ENCODE measurements around the gene SH2D3A. TPM values are rescaled to one million over a fixed set of nuclear protein-coding genes. Genes with fewer than 3 reads are reported as not detected.
"Not testable (repeated sequence)": the region's sequence is repeated elsewhere in the genome, so short reads cannot be mapped to it uniquely, and the experiment has no call there.

SH2D3A gene
- total RNA-seq, 2 experiments from 2014 or later: 26.4 to 28.1 TPM

GRCh38 chr19:6800991-6801484, 33.8 kb upstream of the SH2D3A start:
- H3K36me3 Mint-ChIP-seq (ENCODE audit: low read depth): peaks cover 40% of the 10 kb centered on the region
- no peaks in the 10 kb centered on the region for H3K27me3 Mint-ChIP-seq
- ChIA-PET POLR2A (interaction anchor here (0.9 to 5.7 kb wide), 11 partner anchors 10 to 320 kb away, joined by 3 to 77 read pairs (median 9); partner anchors contain the start of genes GPR108, SH2D3A and VAV1), CTCF (interaction anchor here (0.5 to 3.4 kb wide), 8 partner anchors 13 to 328 kb away, joined by 3 to 21 read pairs (median 7); partner anchors contain the start of genes GPR108 and VAV1)
- peak overlapping the region; percentile 74 for H3K4me3 Mint-ChIP-seq
- peak overlapping the region; percentile 94 for H3K27ac Mint-ChIP-seq
- DNase-seq: peak; percentile 19
- H3K9me3 Mint-ChIP-seq: no peaks in the 10 kb centered on the region
- peaks cover 67% of the 10 kb centered on the region for H3K4me1 Mint-ChIP-seq

GRCh38 chr19:6800160-6800790, 33.0 kb upstream of the SH2D3A start:
- Mint-ChIP-seq H3K4me1 (peaks cover 68% of the 10 kb centered on the region), H3K36me3 (ENCODE audit: low read depth) (peaks cover 41% of the 10 kb centered on the region), H3K4me3 (peak overlapping the region; percentile 74), H3K27ac (peak overlapping the region; percentile 94)
- DNase-seq: peak; percentile 45
- CTCF ChIA-PET: interaction anchor here (0.7 to 3.4 kb wide), 8 partner anchors 13 to 282 kb away, joined by 3 to 21 read pairs (median 7); partner anchors contain the start of genes GPR108 and VAV1
- H3K27me3 Mint-ChIP-seq, H3K9me3 Mint-ChIP-seq: not testable (repeated sequence)
- POLR2A ChIA-PET: interaction anchor here (0.7 to 5.7 kb wide), 14 partner anchors 9 to 319 kb away, joined by 3 to 77 read pairs (median 6); partner anchors contain the start of genes GPR108, SH2D3A and VAV1

- peaks cover 9% of the 10 kb centered on the region for H3K9me3 Mint-ChIP-seq
- CTCF ChIA-PET: interaction anchor here (0.7 kb wide), 1 partner anchor 386 kb away, joined by 3 read pairs; no protein-coding TSS in a partner anchor
- peaks cover 73% of the 10 kb centered on the region for H3K4me1 Mint-ChIP-seq
- H3K27me3 Mint-ChIP-seq: no peaks in the 10 kb centered on the region
- no peak for DNase-seq
- no peak overlapping the region for H3K4me3 Mint-ChIP-seq
- H3K27ac Mint-ChIP-seq: no peak overlapping the region
- H3K36me3 Mint-ChIP-seq (ENCODE audit: low read depth): peaks cover 60% of the 10 kb centered on the region
- POLR2A ChIA-PET: interaction anchor here (0.6 to 1.4 kb wide), 3 partner anchors 12 to 27 kb away, joined by 3 to 4 read pairs (median 3); no protein-coding TSS in a partner anchor
Observed at GRCh38 chr19:6797646-6798045, 30.4 kb upstream of the SH2D3A start.

- no peak for DNase-seq
- Mint-ChIP-seq H3K36me3 (ENCODE audit: low read depth) (peaks cover 71% of the 10 kb centered on the region), H3K4me3 (no peak overlapping the region), H3K9me3 (peaks cover 9% of the 10 kb centered on the region), H3K4me1 (peaks cover 77% of the 10 kb centered on the region), H3K27ac (no peak overlapping the region), H3K27me3 (no peaks in the 10 kb centered on the region)
- ChIA-PET POLR2A (interaction anchor here (1.4 kb wide), 2 partner anchors 10 to 23 kb away, joined by 3 to 4 read pairs; no protein-coding TSS in a partner anchor), CTCF (interaction anchor here (0.9 kb wide), 1 partner anchor 67 kb away, joined by 3 read pairs; no protein-coding TSS in a partner anchor)
Observed at GRCh38 chr19:6796278-6796677, 29.0 kb upstream of the SH2D3A start.

GRCh38 chr19:6794686-6795431, 27.6 kb upstream of the SH2D3A start:
- Mint-ChIP-seq H3K9me3 (peaks cover 9% of the 10 kb centered on the region), H3K27me3 (no peaks in the 10 kb centered on the region), H3K4me3 (no peak overlapping the region), H3K4me1 (peaks cover 72% of the 10 kb centered on the region), H3K36me3 (ENCODE audit: low read depth) (peaks cover 77% of the 10 kb centered on the region), H3K27ac (no peak overlapping the region)
- DNase-seq: no peak
- POLR2A ChIA-PET: interaction anchor here (1.4 kb wide), 1 partner anchor 22 kb away, joined by 4 read pairs; no protein-coding TSS in a partner anchor
- CTCF ChIA-PET: no interaction called here

GRCh38 chr19:6793973-6794372, 26.7 kb upstream of the SH2D3A start:
- H3K4me1 Mint-ChIP-seq: peaks cover 65% of the 10 kb centered on the region
- CTCF ChIA-PET: no interaction called here
- H3K36me3 Mint-ChIP-seq (ENCODE audit: low read depth): peaks cover 74% of the 10 kb centered on the region
- POLR2A ChIA-PET: no interaction called here
- DNase-seq: no peak
- H3K9me3 Mint-ChIP-seq: peaks cover 9% of the 10 kb centered on the region
- no peaks in the 10 kb centered on the region for H3K27me3 Mint-ChIP-seq
- no peak overlapping the region for H3K4me3 Mint-ChIP-seq
- peak overlapping the region; percentile 27 for H3K27ac Mint-ChIP-seq

- POLR2A ChIA-PET: no interaction called here
- Mint-ChIP-seq H3K27me3 (no peaks in the 10 kb centered on the region), H3K9me3 (peaks cover 9% of the 10 kb centered on the region), H3K36me3 (ENCODE audit: low read depth) (peaks cover 77% of the 10 kb centered on the region), H3K4me3 (no peak overlapping the region), H3K4me1 (peaks cover 66% of the 10 kb centered on the region), H3K27ac (no peak overlapping the region)
- DNase-seq: no peak
- CTCF ChIA-PET: no interaction called here
Observed at GRCh38 chr19:6793411-6793810, 26.2 kb upstream of the SH2D3A start.

GRCh38 chr19:6791237-6791636, 24.0 kb upstream of the SH2D3A start:
- ChIA-PET POLR2A (interaction anchor here (0.8 to 2.7 kb wide), 5 partner anchors 9 to 33 kb away, joined by 3 to 13 read pairs (median 4); partner anchors contain the start of gene VAV1), CTCF (interaction anchor here (0.8 to 1.1 kb wide), 3 partner anchors 19 to 68 kb away, joined by 3 read pairs; partner anchors contain the start of gene VAV1)
- DNase-seq: no peak
- Mint-ChIP-seq H3K27me3 (no peaks in the 10 kb centered on the region), H3K36me3 (ENCODE audit: low read depth) (peaks cover 72% of the 10 kb centered on the region), H3K27ac (no peak overlapping the region), H3K4me3 (no peak overlapping the region), H3K4me1 (peaks cover 57% of the 10 kb centered on the region), H3K9me3 (peaks cover 9% of the 10 kb centered on the region)

- Mint-ChIP-seq H3K9me3 (peaks cover 9% of the 10 kb centered on the region), H3K27ac (no peak overlapping the region), H3K27me3 (no peaks in the 10 kb centered on the region), H3K4me3 (no peak overlapping the region), H3K36me3 (ENCODE audit: low read depth) (peaks cover 73% of the 10 kb centered on the region), H3K4me1 (peaks cover 56% of the 10 kb centered on the region)
- ChIA-PET POLR2A (interaction anchor here (1.4 to 2.7 kb wide), 3 partner anchors 10 to 16 kb away, joined by 4 to 13 read pairs (median 4); no protein-coding TSS in a partner anchor), CTCF (interaction anchor here (0.8 to 1.1 kb wide), 3 partner anchors 18 to 69 kb away, joined by 3 read pairs; partner anchors contain the start of gene VAV1)
- no peak for DNase-seq
Observed at GRCh38 chr19:6790194-6791128, 23.2 kb upstream of the SH2D3A start.

- no peaks in the 10 kb centered on the region for H3K9me3 Mint-ChIP-seq
- H3K27ac Mint-ChIP-seq: no peak overlapping the region
- H3K4me3 Mint-ChIP-seq: no peak overlapping the region
- no peak for DNase-seq
- peaks cover 71% of the 10 kb centered on the region for H3K36me3 Mint-ChIP-seq (ENCODE audit: low read depth)
- POLR2A ChIA-PET: interaction anchor here (1.7 kb wide), 1 partner anchor 12 kb away, joined by 5 read pairs; no protein-coding TSS in a partner anchor
- H3K4me1 Mint-ChIP-seq: peaks cover 49% of the 10 kb centered on the region
- CTCF ChIA-PET: interaction anchor here (0.7 kb wide), 1 partner anchor 158 kb away, joined by 3 read pairs; no protein-coding TSS in a partner anchor
- no peaks in the 10 kb centered on the region for H3K27me3 Mint-ChIP-seq
Observed at GRCh38 chr19:6788896-6789295, 21.7 kb upstream of the SH2D3A start.

- ChIA-PET POLR2A (interaction anchor here (1.7 kb wide), 1 partner anchor 14 kb away, joined by 5 read pairs; no protein-coding TSS in a partner anchor), CTCF (no interaction called here)
- H3K36me3 Mint-ChIP-seq (ENCODE audit: low read depth): peaks cover 58% of the 10 kb centered on the region
- H3K9me3 Mint-ChIP-seq: no peaks in the 10 kb centered on the region
- H3K27ac Mint-ChIP-seq: no peak overlapping the region
- no peak overlapping the region for H3K4me3 Mint-ChIP-seq
- DNase-seq: no peak
- H3K4me1 Mint-ChIP-seq: peaks cover 41% of the 10 kb centered on the region
- H3K27me3 Mint-ChIP-seq: no peaks in the 10 kb centered on the region
Observed at GRCh38 chr19:6787393-6787792, 20.2 kb upstream of the SH2D3A start.

GRCh38 chr19:6779206-6779605, 12.0 kb upstream of the SH2D3A start:
- no peak overlapping the region for H3K4me3 Mint-ChIP-seq
- peaks cover 7% of the 10 kb centered on the region for H3K9me3 Mint-ChIP-seq
- no peaks in the 10 kb centered on the region for H3K27me3 Mint-ChIP-seq
- DNase-seq: no peak
- peaks cover 52% of the 10 kb centered on the region for H3K4me1 Mint-ChIP-seq
- peaks cover 52% of the 10 kb centered on the region for H3K36me3 Mint-ChIP-seq (ENCODE audit: low read depth)
- ChIA-PET CTCF (interaction anchor here (0.7 kb wide), 1 partner anchor 67 kb away, joined by 3 read pairs; no protein-coding TSS in a partner anchor), POLR2A (no interaction called here)
- H3K27ac Mint-ChIP-seq: no peak overlapping the region

All from activated CD4-positive, alpha-beta memory T cell treated with anti-CD3 and anti-CD28 coated beads, Interleukin-2, amount 10 ng/mL, durations not matched to agents 7 days and 5 days (primary cell).